GM18870 (cell line): ENCODE results near the gene CIRBP.

ENCODE experiments used
- ATAC-seq: cut with Tn5 transposase; IDR thresholded peaks from one replicate; pipeline ENCODE4 v1.9.1; 2021; ENCODE audit warnings: moderate library complexity; ENCODE audit not compliant: unreplicated experiment

The CIRBP gene

GRCh38 chr19:1278074-1278473 is 8.9 kb downstream of the CIRBP start:
- no peak for ATAC-seq

DNA sequence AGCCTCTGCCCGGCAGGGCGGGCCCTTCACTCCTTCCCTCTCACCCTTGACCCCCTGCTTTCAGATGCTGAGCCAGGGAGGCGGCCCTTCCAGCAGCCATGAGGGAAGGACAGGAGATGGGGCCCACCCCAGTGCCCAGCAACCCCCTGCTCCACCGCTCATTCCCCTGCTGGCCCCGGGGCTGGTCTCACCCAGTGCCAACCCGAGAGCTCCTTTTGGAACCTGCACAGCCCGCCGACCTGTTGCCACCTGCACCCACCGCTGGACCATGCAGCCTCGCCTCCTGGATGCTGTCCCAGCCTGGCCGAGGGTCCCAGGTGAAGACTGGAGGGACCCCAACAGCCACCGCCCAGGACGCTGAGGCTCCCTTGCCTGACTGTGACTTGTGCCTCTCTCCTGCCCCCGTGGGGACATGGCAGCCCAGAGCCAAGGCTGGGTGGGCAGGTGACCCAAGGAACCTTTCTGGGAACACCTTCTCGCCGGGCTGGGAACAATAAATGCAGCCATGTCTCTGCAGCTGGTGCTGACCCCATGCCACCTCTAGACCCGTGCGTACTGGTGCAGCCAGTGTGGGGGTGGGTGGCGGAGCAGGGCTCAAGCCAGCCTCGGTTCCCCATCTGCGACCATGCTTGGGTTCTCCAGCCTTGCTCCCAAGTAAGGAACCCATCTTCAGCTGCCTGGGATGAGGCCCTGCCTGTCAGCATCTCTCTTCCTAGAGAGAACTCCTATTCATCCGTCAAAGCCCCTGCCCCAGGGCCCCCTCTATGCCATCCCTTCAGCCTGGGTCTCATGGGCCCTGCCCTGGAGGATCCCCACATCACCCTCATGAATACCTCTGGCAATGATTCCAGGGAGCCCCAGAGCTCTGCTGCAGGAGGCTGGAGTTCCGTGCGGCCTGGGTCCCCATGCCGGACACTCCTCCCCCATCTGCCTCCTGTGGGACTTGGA is 9.9 kb downstream of the CIRBP start:
- ATAC-seq = no peak

- ATAC-seq = no peak
Observed at GRCh38 chr19:1279782-1280341, 10.7 kb downstream of the CIRBP start.

GRCh38 chr19:1280636-1281568 is 11.8 kb downstream of the CIRBP start:
- no peak for ATAC-seq

- ATAC-seq = no peak
Observed at GRCh38 chr19:1281569-1282287, 12.6 kb downstream of the CIRBP start.

- no peak for ATAC-seq
Observed at GRCh38 chr19:1282588-1283206, 13.6 kb downstream of the CIRBP start.

GRCh38 chr19:1283207-1283916 is 14.2 kb downstream of the CIRBP start:
- no peak for ATAC-seq

- no peak for ATAC-seq
Observed at GRCh38 chr19:1283917-1284292, 14.8 kb downstream of the CIRBP start.

DNA sequence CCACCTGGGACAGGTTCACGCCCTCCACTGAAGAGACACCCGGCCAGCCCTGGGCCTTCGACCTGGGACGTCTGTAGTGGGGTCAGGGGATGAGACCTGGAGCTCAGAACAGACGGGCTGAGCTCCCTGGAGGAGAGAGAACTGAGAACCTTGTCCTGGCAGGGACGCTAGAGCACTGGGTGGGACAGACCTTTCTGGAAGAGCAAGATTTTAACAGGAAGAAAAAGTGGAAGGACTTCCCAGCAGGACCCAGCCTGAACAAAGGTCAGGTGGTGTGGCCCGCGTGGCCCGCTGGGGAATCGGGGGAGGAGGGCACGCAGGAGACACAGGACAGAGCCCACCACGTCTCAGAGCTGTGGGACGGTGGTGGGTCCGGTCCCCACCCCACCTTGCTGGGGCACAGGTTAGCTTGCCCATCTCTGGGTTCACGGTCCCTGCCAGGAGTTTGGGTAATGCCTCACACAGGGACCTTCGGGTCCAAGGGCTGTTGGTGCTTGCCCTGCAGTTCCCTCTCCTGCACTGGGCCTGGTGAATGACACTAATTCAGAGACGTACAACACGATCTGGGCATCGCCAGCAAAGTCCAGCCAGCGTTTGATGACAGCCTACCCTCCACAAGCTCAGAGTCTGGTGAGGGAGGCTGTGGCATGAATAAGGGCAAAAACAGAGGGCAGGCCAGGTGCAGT is 15.3 kb downstream of the CIRBP start:
- ATAC-seq = no peak

DNA sequence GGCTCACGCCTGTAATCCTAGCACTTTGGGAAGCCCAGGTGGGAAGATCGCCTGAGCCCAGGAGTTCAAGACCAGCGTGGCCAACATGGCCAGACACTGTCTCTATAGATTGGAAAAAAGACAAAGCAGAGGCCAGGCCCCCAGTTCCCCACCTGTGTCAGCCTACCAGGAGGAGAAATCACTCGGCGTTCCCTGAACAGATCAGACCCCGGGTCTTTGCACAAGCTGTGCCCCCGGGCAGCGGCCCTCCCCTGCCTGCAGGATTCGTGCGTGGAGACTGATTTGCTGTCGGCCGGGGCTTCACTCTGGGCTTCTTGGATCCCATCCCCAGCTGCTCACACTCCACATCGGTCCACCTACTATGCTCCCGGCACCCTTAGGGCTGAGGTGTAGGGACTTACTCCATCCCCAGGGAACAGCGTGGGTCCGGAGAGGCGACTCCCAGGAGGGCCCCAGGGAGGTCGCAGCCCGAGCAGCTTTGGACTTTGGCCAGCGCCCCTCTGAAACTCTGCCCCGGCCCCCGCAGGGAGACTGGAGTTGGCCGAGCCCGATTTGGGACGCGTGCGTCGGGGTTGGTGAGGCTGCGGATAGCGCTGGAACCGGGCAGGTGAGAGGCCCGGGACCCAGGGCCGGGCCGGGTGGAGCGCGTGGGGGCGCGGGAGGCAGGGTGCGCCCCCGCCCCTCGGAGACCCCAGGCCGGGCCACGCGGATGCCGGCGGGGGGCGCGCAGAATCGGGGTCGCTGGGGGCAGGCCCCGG is 16.0 kb downstream of the CIRBP start:
- no peak for ATAC-seq

- no peak for ATAC-seq
Observed at GRCh38 chr19:1285737-1286360, 16.7 kb downstream of the CIRBP start, which contains the start of gene EFNA2. EFNA2 (plus strand) TSS chr19:1285873; CDS start chr19:1286169, 296 bp downstream.

GRCh38 chr19:1286487-1287353 is 17.6 kb downstream of the CIRBP start:
- ATAC-seq = no peak

DNA sequence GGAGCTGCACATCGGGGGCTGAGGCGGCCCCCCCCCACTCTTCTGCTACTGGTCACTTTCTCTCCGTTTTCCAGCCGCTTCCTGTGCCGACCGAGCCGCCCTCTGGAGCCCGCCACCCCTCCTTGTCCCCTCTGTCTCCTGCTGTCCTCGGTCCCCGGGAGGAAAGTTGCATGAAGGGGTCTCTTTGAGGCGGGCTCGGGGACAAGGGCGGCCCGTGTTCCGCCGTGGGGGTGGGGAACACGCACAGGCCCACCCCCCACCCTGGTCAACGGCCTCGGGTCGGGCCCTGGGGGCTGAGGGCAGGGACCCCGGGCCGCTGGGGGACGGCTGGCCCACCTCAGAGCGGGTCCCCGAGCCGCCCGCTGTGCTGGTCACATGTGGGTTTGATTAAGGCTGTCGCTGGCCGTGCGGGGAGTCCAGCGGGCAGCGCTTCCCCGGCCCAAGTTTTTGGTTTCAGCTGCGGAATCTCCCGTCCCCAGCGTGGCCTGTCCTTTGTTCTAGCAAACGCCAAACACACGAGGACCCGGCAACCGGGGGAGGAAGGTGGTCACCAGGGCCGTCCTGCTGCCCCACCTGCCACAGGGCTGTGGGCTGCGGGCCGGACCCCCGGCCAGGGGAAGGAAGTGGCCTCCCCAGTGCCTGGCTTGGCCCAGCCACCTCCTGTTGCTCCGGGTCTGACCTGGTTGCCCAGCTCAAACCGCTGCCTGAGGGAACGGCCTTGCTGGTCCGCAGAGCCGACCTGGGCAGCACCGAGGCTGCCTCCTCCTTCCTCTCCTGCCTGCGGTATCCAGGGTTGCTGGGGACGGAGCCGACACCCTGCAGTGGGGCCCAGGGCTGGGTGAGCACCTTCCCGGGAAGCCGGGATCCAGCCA is 18.5 kb downstream of the CIRBP start:
- ATAC-seq = no peak

DNA sequence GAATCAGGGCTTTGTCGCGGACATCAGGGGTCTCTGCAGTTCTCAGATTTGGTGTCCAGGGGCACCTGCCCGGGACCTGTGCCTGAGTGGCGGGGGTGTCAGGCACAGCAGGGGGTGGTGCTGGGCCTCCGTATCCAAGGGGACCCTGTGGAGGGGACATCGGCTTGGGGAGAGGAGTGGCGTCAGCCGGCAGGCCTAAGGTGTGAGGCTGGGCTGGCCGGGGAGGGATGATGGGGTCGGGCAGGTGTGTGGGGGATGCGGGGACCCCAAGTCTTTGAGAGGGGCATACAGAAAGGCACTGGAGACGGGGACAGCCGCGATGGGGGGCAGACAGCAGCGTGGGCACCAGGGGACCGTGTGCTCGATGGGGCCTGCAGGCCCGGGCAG is 19.1 kb downstream of the CIRBP start:
- ATAC-seq = no peak

DNA sequence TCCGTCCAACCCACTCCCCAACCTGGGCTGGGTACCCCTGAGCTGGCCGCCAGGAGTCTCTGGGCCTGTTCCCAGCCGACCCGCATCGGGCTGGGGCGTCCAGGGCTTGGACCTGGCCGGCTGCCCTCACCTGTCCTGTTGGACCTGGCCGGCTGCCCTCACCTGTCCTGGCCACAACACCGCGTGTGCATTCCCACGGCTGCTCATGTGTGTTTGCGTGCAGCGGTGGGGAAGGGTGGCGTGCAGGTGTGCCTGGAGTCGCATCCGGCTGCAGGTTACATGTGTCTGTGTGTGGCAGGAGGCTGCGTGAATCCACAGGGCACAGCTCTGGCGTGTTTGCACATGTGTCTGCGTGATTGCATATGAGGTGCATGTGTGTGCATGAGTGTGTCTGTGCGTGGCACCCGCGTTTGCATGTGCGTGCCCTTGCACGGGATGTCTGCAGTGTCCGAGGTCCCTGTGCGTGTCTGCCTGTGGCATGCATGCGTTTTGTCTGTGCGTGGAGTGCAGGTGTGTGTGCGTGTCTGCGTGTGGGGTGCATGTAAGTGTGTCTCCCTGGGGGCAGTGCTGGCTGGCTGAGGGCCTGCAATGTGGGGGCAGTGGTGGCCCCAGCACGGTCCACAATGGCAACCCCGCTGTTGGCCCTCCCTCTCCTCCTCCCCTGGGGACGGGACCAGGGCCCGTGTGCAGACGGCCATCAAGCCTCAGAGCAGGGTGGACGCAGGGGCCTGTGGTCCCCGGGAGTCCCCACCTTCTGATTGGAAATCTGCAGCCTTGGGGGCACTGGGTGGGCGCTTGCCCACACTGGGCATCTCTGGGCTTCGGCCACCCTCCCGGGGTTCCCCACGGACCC is 19.9 kb downstream of the CIRBP start:
- no peak for ATAC-seq
